ENCODE results near the gene ST6GALNAC5. TPM values are rescaled to one million over a fixed set of nuclear protein-coding genes. Genes with fewer than 3 reads are reported as not detected.

The ST6GALNAC5 gene
- polyA plus RNA-seq, 3 donors: not detected

DNA sequence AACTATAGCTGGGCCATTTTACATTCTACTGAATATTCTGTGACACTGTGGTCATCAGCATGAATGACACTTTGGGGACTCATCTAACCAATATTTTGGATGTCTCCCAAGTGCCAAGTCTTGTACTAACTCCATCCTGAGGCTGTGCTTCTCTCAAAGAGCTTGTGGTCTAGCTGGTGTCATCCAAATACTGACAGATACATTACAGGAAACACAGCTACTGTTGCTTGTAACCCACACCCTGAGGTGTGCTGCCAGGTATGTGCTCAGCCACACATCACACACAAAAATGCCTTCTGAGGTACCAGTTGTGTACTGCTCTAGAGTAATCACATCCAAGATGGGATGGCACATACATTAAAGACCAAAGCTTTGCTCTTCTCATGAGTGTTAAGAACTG, 81.6 kb downstream of the ST6GALNAC5 start:
- Histone ChIP-seq H3K9me3 (replicated peaks in 1 of 2; ENCODE audit: control insufficient read depth in 1 of 2, insufficient read depth in 1 of 2, low read length in 2 of 2) (no peaks in the 10 kb centered on the region), H4K20me1 (ENCODE audit: insufficient read depth, low read length) (no peaks in the 10 kb centered on the region), H3K27me3 (ENCODE audit: control insufficient read depth in 2 of 2, insufficient read depth in 2 of 2, low read length in 2 of 2) (no peaks in the 10 kb centered on the region), H3K27ac (ENCODE audit: low read depth in 1 of 2, low read length in 2 of 2) (no peak overlapping the region), H3K36me3 (replicated peaks in 1 of 2; ENCODE audit: control insufficient read depth in 1 of 2, insufficient read depth in 2 of 2, low read length in 2 of 2) (no peaks in the 10 kb centered on the region), H3K9ac (ENCODE audit: insufficient read depth, low read length, poor library complexity, severe bottlenecking) (no peak overlapping the region), H3K79me2 (ENCODE audit: insufficient read depth, low read length) (no peaks in the 10 kb centered on the region), H3K4me3 (replicated peaks in 1 of 3; ENCODE audit: low read depth in 2 of 3, low read length in 3 of 3) (no peak overlapping the region), H2AFZ (ENCODE audit: insufficient read depth, low read depth, low read length, poor library complexity, severe bottlenecking) (no peak overlapping the region), H3K4me2 (replicated peaks; ENCODE audit: extremely low read depth, low read length, poor library complexity, severe bottlenecking) (no peak overlapping the region), H3K4me1 (ENCODE audit: control insufficient read depth in 1 of 2, insufficient read depth in 2 of 2, low read length in 2 of 2) (no peaks in the 10 kb centered on the region)
- no peaks in the 10 kb centered on the region for H3K4me1 Mint-ChIP-seq
- TF ChIP-seq, protein P1, sequence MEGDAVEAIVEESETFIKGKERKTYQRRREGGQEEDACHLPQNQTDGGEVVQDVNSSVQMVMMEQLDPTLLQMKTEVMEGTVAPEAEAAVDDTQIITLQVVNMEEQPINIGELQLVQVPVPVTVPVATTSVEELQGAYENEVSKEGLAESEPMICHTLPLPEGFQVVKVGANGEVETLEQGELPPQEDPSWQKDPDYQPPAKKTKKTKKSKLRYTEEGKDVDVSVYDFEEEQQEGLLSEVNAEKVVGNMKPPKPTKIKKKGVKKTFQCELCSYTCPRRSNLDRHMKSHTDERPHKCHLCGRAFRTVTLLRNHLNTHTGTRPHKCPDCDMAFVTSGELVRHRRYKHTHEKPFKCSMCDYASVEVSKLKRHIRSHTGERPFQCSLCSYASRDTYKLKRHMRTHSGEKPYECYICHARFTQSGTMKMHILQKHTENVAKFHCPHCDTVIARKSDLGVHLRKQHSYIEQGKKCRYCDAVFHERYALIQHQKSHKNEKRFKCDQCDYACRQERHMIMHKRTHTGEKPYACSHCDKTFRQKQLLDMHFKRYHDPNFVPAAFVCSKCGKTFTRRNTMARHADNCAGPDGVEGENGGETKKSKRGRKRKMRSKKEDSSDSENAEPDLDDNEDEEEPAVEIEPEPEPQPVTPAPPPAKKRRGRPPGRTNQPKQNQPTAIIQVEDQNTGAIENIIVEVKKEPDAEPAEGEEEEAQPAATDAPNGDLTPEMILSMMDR (IDR thresholded peaks at IDR 0.05): no peak
- no peak for DNase-seq
- intact Hi-C loops (cut with micrococcal nuclease): no loop called here
- no peaks in the 10 kb centered on the region for H3K27me3 Mint-ChIP-seq (ENCODE audit: low read depth in 3 of 3)
- H3K9me3 Mint-ChIP-seq: peaks cover 0 to 2% (median 0%) of the 10 kb centered on the region in 7 donors
- H3K27ac Mint-ChIP-seq: no peak overlapping the region
- no peak overlapping the region for H3K4me3 Mint-ChIP-seq
- no peaks in the 10 kb centered on the region for H3K36me3 Mint-ChIP-seq

DNA sequence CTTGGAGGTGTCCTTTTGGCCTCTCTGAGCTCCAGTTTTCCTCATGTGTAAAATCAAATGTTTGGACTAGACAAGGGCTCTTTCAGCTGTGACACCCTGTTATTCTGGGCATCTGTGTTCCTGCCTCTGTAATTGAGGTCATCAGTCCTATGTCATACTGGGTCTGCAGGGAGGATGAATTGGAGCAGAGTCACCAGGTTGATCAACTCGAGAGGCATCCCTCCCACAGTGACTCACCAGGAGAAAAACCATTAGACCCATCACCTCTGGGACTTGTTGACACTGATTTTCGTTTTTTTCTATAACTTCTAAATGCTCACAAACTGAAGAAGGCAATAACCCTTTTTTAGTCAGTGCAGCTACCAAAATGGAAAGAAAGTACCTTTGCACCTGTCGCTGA, 82.2 kb downstream of the ST6GALNAC5 start:
- H3K79me2 ChIP-seq (ENCODE audit: insufficient read depth, low read length): no peaks in the 10 kb centered on the region
- no peaks in the 10 kb centered on the region for H3K36me3 Mint-ChIP-seq
- no peaks in the 10 kb centered on the region for H3K4me1 ChIP-seq (ENCODE audit: control insufficient read depth in 1 of 2, insufficient read depth in 2 of 2, low read length in 2 of 2)
- no peak overlapping the region for H3K9ac ChIP-seq (ENCODE audit: insufficient read depth, low read length, poor library complexity, severe bottlenecking)
- H3K4me3 Mint-ChIP-seq: no peak overlapping the region
- intact Hi-C loops (cut with micrococcal nuclease): no loop called here
- no peak overlapping the region for H3K27ac ChIP-seq (ENCODE audit: low read depth in 1 of 2, low read length in 2 of 2)
- H3K9me3 ChIP-seq (replicated peaks in 1 of 2; ENCODE audit: control insufficient read depth in 1 of 2, insufficient read depth in 1 of 2, low read length in 2 of 2): no peaks in the 10 kb centered on the region
- DNase-seq: no peak
- TF ChIP-seq, protein P1 (IDR thresholded peaks at IDR 0.05): no peak
- no peaks in the 10 kb centered on the region for H3K27me3 Mint-ChIP-seq (ENCODE audit: low read depth in 3 of 3)
- no peaks in the 10 kb centered on the region for H3K36me3 ChIP-seq (replicated peaks in 1 of 2; ENCODE audit: control insufficient read depth in 1 of 2, insufficient read depth in 2 of 2, low read length in 2 of 2)
- no peak overlapping the region for H3K27ac Mint-ChIP-seq
- no peaks in the 10 kb centered on the region for H3K27me3 ChIP-seq (ENCODE audit: control insufficient read depth in 2 of 2, insufficient read depth in 2 of 2, low read length in 2 of 2)
- H2AFZ ChIP-seq (ENCODE audit: insufficient read depth, low read depth, low read length, poor library complexity, severe bottlenecking): no peak overlapping the region
- no peaks in the 10 kb centered on the region for H3K4me1 Mint-ChIP-seq
- WGBS (ENCODE audit: insufficient coverage): 90% methylated on average over 2 of the region's 3 CpGs
- H3K4me3 ChIP-seq (replicated peaks in 1 of 3; ENCODE audit: low read depth in 2 of 3, low read length in 3 of 3): no peak overlapping the region
- H3K9me3 Mint-ChIP-seq: peaks cover 0 to 2% (median 0%) of the 10 kb centered on the region in 7 donors
- H3K4me2 ChIP-seq (replicated peaks; ENCODE audit: extremely low read depth, low read length, poor library complexity, severe bottlenecking): no peak overlapping the region
- no peaks in the 10 kb centered on the region for H4K20me1 ChIP-seq (ENCODE audit: insufficient read depth, low read length)
